ENCODE data around the gene CAMTA1.

Gene CAMTA1

GRCh38 chr1:6935361-6935883, 150.2 kb downstream of the CAMTA1 start:
- H3K9ac ChIP-seq (ENCODE audit: low read depth, low read length), result no peak overlapping the region
- H3K36me3 ChIP-seq (ENCODE audit: insufficient read depth, low read length), result no peaks in the 10 kb centered on the region
- H3K9me3 ChIP-seq (ENCODE audit: insufficient read depth, low read length, severe bottlenecking), result no peaks in the 10 kb centered on the region
- peak; percentile 23 for TF ChIP-seq EZH2 (IDR thresholded peaks at IDR 0.05; ENCODE audit: borderline replicate concordance, low read depth, low read length, severe bottlenecking)
- no peak for TF ChIP-seq CTCF (IDR thresholded peaks at IDR 0.05; ENCODE audit: borderline replicate concordance, extremely low read depth, low read length, poor library complexity, severe bottlenecking)
- no peaks in the 10 kb centered on the region for H3K79me2 ChIP-seq (ENCODE audit: insufficient read depth, low read length)
- no peak overlapping the region for H3K4me3 ChIP-seq (ENCODE audit: low read depth in 1 of 2, low read length in 2 of 2)
- H4K20me1 ChIP-seq (ENCODE audit: insufficient read depth, low read length), result no peaks in the 10 kb centered on the region
- no peak overlapping the region for H3K27ac ChIP-seq (ENCODE audit: low read length)
- no peak overlapping the region for H2AFZ ChIP-seq (ENCODE audit: low read depth, low read length)
- no peak for ATAC-seq (ENCODE audit: insufficient read depth, low read depth)
- H3K27me3 ChIP-seq (ENCODE audit: insufficient read depth, low read length, poor library complexity), result peaks cover 13% of the 10 kb centered on the region
- DNase-seq, result no peak
- H3K4me1 ChIP-seq (ENCODE audit: insufficient read depth, low read length), result no peaks in the 10 kb centered on the region
- H3K4me2 ChIP-seq (ENCODE audit: insufficient read depth, low read length), result no peak overlapping the region

- no peak overlapping the region for H2AFZ ChIP-seq (ENCODE audit: low read depth, low read length)
- H3K4me3 ChIP-seq (ENCODE audit: low read depth in 1 of 2, low read length in 2 of 2), result no peak overlapping the region
- H3K4me2 ChIP-seq (ENCODE audit: insufficient read depth, low read length), result no peak overlapping the region
- H3K27ac ChIP-seq (ENCODE audit: low read length), result no peak overlapping the region
- H3K4me1 ChIP-seq (ENCODE audit: insufficient read depth, low read length), result no peaks in the 10 kb centered on the region
- H3K27me3 ChIP-seq (ENCODE audit: insufficient read depth, low read length, poor library complexity), result peaks cover 13% of the 10 kb centered on the region
- H3K79me2 ChIP-seq (ENCODE audit: insufficient read depth, low read length), result no peaks in the 10 kb centered on the region
- ATAC-seq (ENCODE audit: insufficient read depth, low read depth), result no peak
- H3K9ac ChIP-seq (ENCODE audit: low read depth, low read length), result no peak overlapping the region
- no peak for DNase-seq
- no peaks in the 10 kb centered on the region for H3K36me3 ChIP-seq (ENCODE audit: insufficient read depth, low read length)
- no peak for TF ChIP-seq EZH2 (IDR thresholded peaks at IDR 0.05; ENCODE audit: borderline replicate concordance, low read depth, low read length, severe bottlenecking)
- no peak for TF ChIP-seq CTCF (IDR thresholded peaks at IDR 0.05; ENCODE audit: borderline replicate concordance, extremely low read depth, low read length, poor library complexity, severe bottlenecking)
- H4K20me1 ChIP-seq (ENCODE audit: insufficient read depth, low read length), result no peaks in the 10 kb centered on the region
- H3K9me3 ChIP-seq (ENCODE audit: insufficient read depth, low read length, severe bottlenecking), result no peaks in the 10 kb centered on the region
Measured at GRCh38 chr1:6935911-6936690, 150.8 kb downstream of the CAMTA1 start.

GRCh38 chr1:6937048-6937447, 151.8 kb downstream of the CAMTA1 start:
- Histone ChIP-seq H3K36me3 (ENCODE audit: insufficient read depth, low read length) (no peaks in the 10 kb centered on the region), H3K79me2 (ENCODE audit: insufficient read depth, low read length) (no peaks in the 10 kb centered on the region), H3K9ac (ENCODE audit: low read depth, low read length) (no peak overlapping the region), H3K4me2 (ENCODE audit: insufficient read depth, low read length) (no peak overlapping the region), H3K27ac (ENCODE audit: low read length) (no peak overlapping the region), H2AFZ (ENCODE audit: low read depth, low read length) (no peak overlapping the region), H3K9me3 (ENCODE audit: insufficient read depth, low read length, severe bottlenecking) (no peaks in the 10 kb centered on the region), H4K20me1 (ENCODE audit: insufficient read depth, low read length) (no peaks in the 10 kb centered on the region), H3K27me3 (ENCODE audit: insufficient read depth, low read length, poor library complexity) (peaks cover 13% of the 10 kb centered on the region), H3K4me3 (ENCODE audit: low read depth in 1 of 2, low read length in 2 of 2) (no peak overlapping the region), H3K4me1 (ENCODE audit: insufficient read depth, low read length) (no peaks in the 10 kb centered on the region)
- TF ChIP-seq EZH2 (IDR thresholded peaks at IDR 0.05; ENCODE audit: borderline replicate concordance, low read depth, low read length, severe bottlenecking), result no peak
- no peak for TF ChIP-seq CTCF (IDR thresholded peaks at IDR 0.05; ENCODE audit: borderline replicate concordance, extremely low read depth, low read length, poor library complexity, severe bottlenecking)
- ATAC-seq (ENCODE audit: insufficient read depth, low read depth) (no peak), DNase-seq (no peak)

All from DND-41 (cell line).